Esophagus (tissue), 2 donors: ENCODE measurements around the gene SH3PXD2A. TPM values are rescaled to one million over a fixed set of nuclear protein-coding genes. Genes with fewer than 3 reads are reported as not detected.
"Not testable (repeated sequence)": the region's sequence is repeated elsewhere in the genome, so short reads cannot be mapped to it uniquely, and the experiment has no call there.

ENCODE experiments used
- H3K27ac ChIP-seq, 2 donors: one replicate each; pipeline ENCODE4 v1.5.1; 2013; ENCODE audit warnings: low read depth in 2 of 2, mild to moderate bottlenecking in 2 of 2, inconsistent platforms in 1 of 2, low read length in 1 of 2, moderate library complexity in 1 of 2
- H3K27me3 ChIP-seq, 2 donors: one replicate each; pipeline ENCODE4 v1.6.1; 2013; ENCODE audit warnings: low read length in 2 of 2, control low read depth in 1 of 2, mild to moderate bottlenecking in 1 of 2; ENCODE audit not compliant: insufficient read depth in 2 of 2, control insufficient read depth in 1 of 2
- H3K36me3 ChIP-seq, 2 donors: one replicate each; pipeline ENCODE4 v1.6.1; 2013; ENCODE audit warnings: low read length in 1 of 2; ENCODE audit not compliant: control insufficient read depth in 2 of 2, insufficient read depth in 2 of 2
- H3K4me1 ChIP-seq, 2 donors: one replicate each; pipeline ENCODE4 v1.6.1; 2013; ENCODE audit warnings: low read length in 1 of 2; ENCODE audit not compliant: control insufficient read depth in 2 of 2, insufficient read depth in 2 of 2
- H3K4me3 ChIP-seq, 2 donors: one replicate each; pipeline ENCODE4 v1.5.1; 2013; ENCODE audit warnings: low read length in 2 of 2, mild to moderate bottlenecking in 2 of 2, low read depth in 1 of 2, moderate library complexity in 1 of 2
- H3K9me3 ChIP-seq, 2 donors: one replicate each; pipeline ENCODE4 v1.6.1; 2013; ENCODE audit warnings: mild to moderate bottlenecking in 2 of 2, low read depth in 1 of 2, low read length in 1 of 2, moderate library complexity in 1 of 2; ENCODE audit not compliant: control insufficient read depth in 2 of 2, insufficient read depth in 1 of 2
- WGBS, 2 donors: extraction: QIAGEN DNeasy Blood & Tissue Kit; methylation state at CpG; one replicate each; pipeline ENCODE4 v1.1.7; 2013; 5-methylcytosine and 5-hydroxymethylcytosine counted together
- polyA plus RNA-seq, 2 donors: library from polyadenylated mRNA; stranded (reverse); fragments of 200-250 nt; gene quantifications; one replicate each; pipeline ENCODE4 v1.2.3, GENCODE V29; 2013
- donor health status: healthy with polysubstance abuse.
- donor health status: Bipolar disorder and iron deficiency.

SH3PXD2A gene
- polyA plus RNA-seq, 2 donors, result 14.9 to 34.2 TPM

DNA sequence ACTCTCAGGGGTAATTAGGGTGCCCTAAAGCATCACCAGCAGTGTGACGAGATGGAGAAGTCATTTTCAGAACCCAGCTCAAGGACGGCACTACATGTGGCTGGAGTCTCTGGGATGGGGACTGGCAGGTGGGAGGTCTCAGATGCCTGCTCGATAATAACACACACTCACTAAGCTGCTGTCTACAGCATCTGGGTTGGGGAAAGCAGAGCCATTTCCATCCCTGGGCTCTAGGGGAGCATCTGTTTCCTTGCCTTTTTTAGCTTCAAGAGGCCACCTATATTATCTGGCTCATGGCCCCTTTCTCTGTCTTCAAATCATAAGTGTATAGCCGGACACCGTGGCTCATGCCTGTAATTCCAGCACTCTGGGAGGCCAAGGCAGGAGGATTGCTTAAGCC is 79.6 kb downstream of the SH3PXD2A start:
- no peaks in the 10 kb centered on the region for H3K36me3 ChIP-seq
- 90 to 93% methylated on average over 5 of the region's 5 CpGs for WGBS, 2 donors
- H3K4me3 ChIP-seq, result no peak overlapping the region
- H3K9me3 ChIP-seq, result no peaks in the 10 kb centered on the region
- peak overlapping the region in 1 of 2 donors; percentile 43 for H3K27ac ChIP-seq
- H3K27me3 ChIP-seq, result no peaks in the 10 kb centered on the region
- peaks cover 3 to 34% of the 10 kb centered on the region in 2 donors for H3K4me1 ChIP-seq

DNA sequence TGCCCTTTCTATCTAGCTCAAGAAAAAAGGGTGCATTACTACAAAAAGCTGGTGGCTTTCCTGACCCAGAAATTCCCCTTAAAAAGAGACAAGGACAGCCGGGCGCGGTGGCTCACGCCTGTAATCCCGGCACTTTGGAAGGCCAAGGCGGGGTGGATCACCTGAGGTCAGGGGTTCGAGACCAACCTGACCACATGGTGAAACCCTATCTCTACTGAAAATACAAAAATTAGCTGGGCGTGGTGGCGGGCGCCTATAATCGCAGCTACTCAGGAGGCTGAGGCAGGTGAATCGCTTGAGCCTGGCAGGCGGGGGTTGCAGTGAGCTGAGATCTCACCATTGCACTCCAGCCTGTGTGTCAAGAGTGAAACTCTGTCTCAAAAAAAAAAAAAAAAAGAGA is 82.5 kb downstream of the SH3PXD2A start:
- Histone ChIP-seq H3K27ac (peak overlapping the region; percentile 96 to 99), H3K4me3 (peak overlapping the region in 1 of 2 donors; percentile 42), H3K4me1 (peaks cover 3 to 24% of the 10 kb centered on the region in 2 donors)
- WGBS, 2 donors, result 41 to 50% methylated on average over 13 of the region's 13 CpGs
- H3K36me3 ChIP-seq, H3K27me3 ChIP-seq, H3K9me3 ChIP-seq: not testable (repeated sequence)

DNA sequence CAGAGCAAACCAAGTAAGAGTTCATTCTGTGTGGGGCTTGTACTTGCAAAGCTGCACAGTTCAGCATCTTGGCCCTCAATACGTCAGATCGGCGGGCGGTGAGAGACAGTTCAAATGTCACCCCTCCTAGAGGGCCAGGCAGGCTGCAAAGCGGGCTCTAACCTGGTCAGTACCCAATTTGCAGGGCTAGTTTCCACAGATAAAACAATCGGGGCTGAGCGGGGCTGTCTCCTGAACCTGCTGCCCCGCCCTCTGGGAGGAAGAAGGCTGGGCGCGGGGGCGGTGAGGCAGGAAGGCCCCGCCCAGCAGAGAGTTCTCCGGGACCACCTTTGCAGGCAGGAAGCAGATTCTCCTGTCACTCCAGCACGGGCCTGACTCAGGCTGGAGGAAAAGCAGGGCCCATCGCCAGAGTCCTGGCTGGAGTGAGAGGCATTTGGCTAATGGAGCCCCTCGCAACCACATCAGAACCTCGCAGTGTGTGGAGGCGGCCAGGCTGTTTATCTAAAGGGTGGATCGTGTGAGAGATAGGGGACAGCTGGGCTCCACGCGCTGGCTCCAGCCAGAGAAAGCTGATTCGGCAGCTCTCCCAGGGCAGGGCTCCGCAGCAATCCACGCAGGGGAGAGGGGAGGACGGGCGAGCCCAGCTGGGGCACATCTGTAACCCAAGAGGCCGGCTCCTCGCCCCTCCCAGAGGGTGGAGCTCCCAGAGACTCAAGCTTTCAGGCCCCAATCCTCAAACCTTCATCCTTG is 83.1 kb downstream of the SH3PXD2A start:
- Histone ChIP-seq H3K4me1 (peaks cover 3 to 19% of the 10 kb centered on the region in 2 donors), H3K36me3 (peaks cover 0 to 4% of the 10 kb centered on the region in 2 donors), H3K27me3 (no peaks in the 10 kb centered on the region), H3K4me3 (peak overlapping the region; percentile 33 to 42), H3K9me3 (no peaks in the 10 kb centered on the region), H3K27ac (peak overlapping the region; percentile 96 to 99)
- WGBS, 2 donors, result 2 to 7% methylated on average over 27 to 28 of the region's 28 CpGs

DNA sequence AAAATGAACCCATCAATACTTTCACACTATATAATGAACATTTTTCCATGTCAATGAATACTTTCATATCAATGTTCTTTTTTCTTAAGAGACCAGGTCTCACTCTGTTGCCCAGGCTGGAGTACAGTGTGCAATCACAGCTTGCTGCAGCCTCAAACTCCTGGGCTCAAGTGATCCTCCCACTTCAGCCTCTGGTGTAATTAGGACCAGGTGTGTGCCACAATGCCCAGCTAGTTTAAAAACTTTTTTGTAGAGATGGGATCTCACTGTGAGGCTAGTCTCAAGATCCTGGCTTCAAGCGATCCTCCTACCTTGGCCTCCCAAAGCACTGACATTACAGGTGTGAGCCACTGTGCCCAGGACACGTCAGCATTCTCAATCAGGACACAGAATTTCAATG is 85.2 kb downstream of the SH3PXD2A start:
- H3K4me1 ChIP-seq, result peaks cover 4 to 21% of the 10 kb centered on the region in 2 donors
- H3K27ac ChIP-seq, result no peak overlapping the region
- no peaks in the 10 kb centered on the region for H3K27me3 ChIP-seq
- H3K4me3 ChIP-seq, result no peak overlapping the region
- H3K36me3 ChIP-seq, result peaks cover 0 to 13% of the 10 kb centered on the region in 2 donors
- 93 to 95% methylated on average over 2 of the region's 2 CpGs for WGBS, 2 donors
- H3K9me3 ChIP-seq, result no peaks in the 10 kb centered on the region

DNA sequence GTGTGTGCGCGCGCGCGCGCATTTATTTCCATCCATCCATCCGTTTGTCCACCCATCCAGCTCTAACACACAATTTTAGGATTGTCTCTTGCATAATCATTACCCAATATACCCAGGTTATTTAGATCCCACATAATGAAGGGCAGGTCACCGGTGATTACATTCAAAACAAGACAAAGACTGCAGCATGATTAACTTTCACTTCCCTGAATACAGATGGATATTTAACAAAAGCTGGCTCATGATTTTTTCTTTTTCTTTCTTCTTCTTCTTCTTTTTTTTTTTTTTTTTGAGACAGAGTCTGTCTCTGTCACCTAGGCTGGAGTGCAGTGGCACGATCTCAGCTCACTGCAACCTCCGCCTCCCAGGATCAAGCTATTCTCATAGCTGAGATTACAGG is 86.2 kb downstream of the SH3PXD2A start:
- H3K27ac ChIP-seq, result peak overlapping the region in 1 of 2 donors; percentile 48
- peaks cover 0 to 15% of the 10 kb centered on the region in 2 donors for H3K36me3 ChIP-seq
- 85 to 88% methylated on average over 10 of the region's 10 CpGs for WGBS, 2 donors
- peaks cover 4 to 21% of the 10 kb centered on the region in 2 donors for H3K4me1 ChIP-seq
- H3K4me3 ChIP-seq, result no peak overlapping the region
- H3K27me3 ChIP-seq, result no peaks in the 10 kb centered on the region
- no peaks in the 10 kb centered on the region for H3K9me3 ChIP-seq

DNA sequence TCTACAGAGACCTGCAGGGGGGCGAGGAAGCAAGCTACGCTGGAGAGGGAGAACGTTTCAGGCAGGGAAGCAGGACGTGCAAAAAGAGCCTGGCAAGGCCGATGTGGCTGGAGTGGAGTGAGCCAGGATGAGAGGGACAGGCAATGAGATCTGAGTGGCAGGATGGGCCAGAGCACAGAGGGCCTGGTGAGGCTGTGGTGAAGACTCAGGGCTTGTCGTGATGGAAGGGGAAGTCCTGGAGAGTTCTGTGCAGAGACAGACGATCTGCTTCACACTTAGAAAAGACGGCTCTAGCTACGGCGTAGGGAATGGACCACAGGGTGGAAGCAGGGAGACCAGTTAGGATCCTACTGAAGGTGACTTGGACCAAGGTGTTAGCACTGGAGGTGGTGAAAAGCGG is 87.0 kb downstream of the SH3PXD2A start:
- 84 to 86% methylated on average over 11 of the region's 11 CpGs for WGBS, 2 donors
- no peaks in the 10 kb centered on the region for H3K27me3 ChIP-seq
- H3K36me3 ChIP-seq, result peaks cover 0 to 15% of the 10 kb centered on the region in 2 donors
- H3K9me3 ChIP-seq, result no peaks in the 10 kb centered on the region
- H3K27ac ChIP-seq, result no peak overlapping the region
- H3K4me3 ChIP-seq, result no peak overlapping the region
- H3K4me1 ChIP-seq, result peaks cover 6 to 27% of the 10 kb centered on the region in 2 donors

DNA sequence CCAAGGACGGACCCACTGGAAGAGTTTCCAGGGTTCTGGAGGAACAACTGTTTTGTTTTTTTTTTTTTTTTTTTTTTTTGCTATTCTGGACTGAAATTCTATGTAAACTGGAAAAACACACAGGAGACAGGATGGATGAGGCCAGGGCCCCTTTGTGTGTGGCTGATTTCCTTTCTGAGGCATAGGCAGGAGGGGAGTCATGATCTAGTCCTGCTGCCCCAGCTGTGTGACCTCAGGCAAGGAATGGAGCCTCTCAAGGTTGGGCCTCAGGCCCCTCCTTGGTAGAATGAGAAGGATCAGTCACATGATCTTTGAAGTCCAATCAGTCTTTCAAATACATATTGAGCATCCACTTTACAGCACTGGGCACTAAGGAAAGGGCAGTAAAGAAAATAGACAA is 87.6 kb downstream of the SH3PXD2A start:
- H3K27ac ChIP-seq, result peak overlapping the region in 1 of 2 donors; percentile 7
- H3K9me3 ChIP-seq, result no peaks in the 10 kb centered on the region
- 89 to 91% methylated on average over 1 of the region's 1 CpG for WGBS, 2 donors
- peaks cover 0 to 15% of the 10 kb centered on the region in 2 donors for H3K36me3 ChIP-seq
- peaks cover 7 to 25% of the 10 kb centered on the region in 2 donors for H3K4me1 ChIP-seq
- H3K4me3 ChIP-seq, result no peak overlapping the region
- H3K27me3 ChIP-seq, result no peaks in the 10 kb centered on the region

DNA sequence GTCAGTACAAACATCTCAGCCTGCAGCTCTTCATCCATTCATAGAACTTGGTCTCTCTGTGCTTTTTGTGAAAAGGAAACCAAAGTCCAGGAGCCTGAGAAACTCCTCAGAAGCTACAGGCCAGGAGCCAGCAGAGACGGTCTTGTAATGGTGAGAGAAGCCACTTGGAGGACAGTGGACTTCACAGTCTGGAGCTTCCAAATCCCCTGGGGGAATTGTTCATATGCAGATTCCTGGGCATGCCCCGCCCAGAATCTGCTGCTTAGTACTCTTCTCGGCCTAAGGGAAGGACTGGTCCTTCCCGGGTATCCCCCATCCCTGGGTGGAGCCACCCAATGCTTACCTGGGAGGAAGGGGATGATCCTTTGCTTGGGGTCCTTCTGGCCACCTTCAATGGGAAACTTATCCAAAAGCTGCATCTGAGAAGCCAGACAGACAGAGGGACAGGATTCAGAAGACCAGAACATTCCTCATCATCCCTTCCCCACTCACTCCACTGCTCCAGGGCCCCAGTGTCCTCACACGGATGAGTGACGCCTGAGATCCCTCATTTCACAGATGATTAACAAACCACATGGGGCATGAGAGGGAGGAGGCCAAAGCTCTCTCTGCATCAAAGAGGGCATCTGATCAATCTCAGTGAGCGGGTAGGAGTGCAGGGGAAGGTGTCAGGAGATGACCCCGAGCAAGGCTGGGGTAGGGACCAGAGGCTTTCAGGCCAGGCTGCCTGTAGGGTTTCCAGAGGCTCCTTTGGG is 88.4 kb downstream of the SH3PXD2A start:
- H3K4me1 ChIP-seq, result peaks cover 7 to 25% of the 10 kb centered on the region in 2 donors
- 57 to 71% methylated on average over 8 of the region's 8 CpGs for WGBS, 2 donors
- no peak overlapping the region for H3K4me3 ChIP-seq
- H3K9me3 ChIP-seq, result no peaks in the 10 kb centered on the region
- no peak overlapping the region for H3K27ac ChIP-seq
- no peaks in the 10 kb centered on the region for H3K27me3 ChIP-seq
- H3K36me3 ChIP-seq, result peaks cover 0 to 15% of the 10 kb centered on the region in 2 donors

DNA sequence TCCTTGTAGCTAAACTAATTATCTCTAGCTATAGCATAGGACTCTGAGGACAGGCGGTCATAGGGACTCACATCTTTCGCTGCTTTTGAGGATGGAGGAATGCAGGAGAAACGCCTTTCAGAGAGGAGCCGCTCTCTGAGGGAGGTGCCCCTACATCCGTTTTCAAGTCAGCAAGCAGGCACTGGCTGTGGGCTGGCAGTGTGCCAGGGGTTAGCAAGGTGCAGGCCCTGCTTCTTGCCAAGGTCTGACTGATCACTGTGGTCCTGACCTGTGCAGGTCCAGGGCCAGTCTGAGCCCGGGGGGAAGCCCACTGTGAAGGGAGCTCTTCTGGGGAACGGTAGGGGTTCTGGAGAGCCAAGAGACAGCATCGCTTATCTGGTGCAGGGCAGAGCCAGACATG is 89.4 kb downstream of the SH3PXD2A start:
- Histone ChIP-seq H3K9me3 (no peaks in the 10 kb centered on the region), H3K4me3 (no peak overlapping the region), H3K27ac (no peak overlapping the region), H3K4me1 (peaks cover 4 to 22% of the 10 kb centered on the region in 2 donors), H3K27me3 (no peaks in the 10 kb centered on the region), H3K36me3 (peaks cover 0 to 15% of the 10 kb centered on the region in 2 donors)
- 51 to 59% methylated on average over 8 of the region's 8 CpGs for WGBS, 2 donors
